ENCODE data around the gene UGT1A7.

Gene UGT1A7

GRCh38 chr2:233807966-233808935, 126.5 kb downstream of the UGT1A7 start (continued):
- TF ChIP-seq CREB5 (CRISPR knock-in tag; IDR thresholded peaks at IDR 0.05; ENCODE audit: low read depth) = no peak
- no peak for TF ChIP-seq ZC3H10 (CRISPR knock-in tag; IDR thresholded peaks at IDR 0.05)

- no peak for TF ChIP-seq BACH2 (CRISPR knock-in tag; IDR thresholded peaks at IDR 0.05; ENCODE audit: borderline replicate concordance)
- TF ChIP-seq PPARA (CRISPR knock-in tag; IDR thresholded peaks at IDR 0.05; ENCODE audit: borderline replicate concordance) = no peak
- TF ChIP-seq TSHZ2 (CRISPR knock-in tag; IDR thresholded peaks at IDR 0.05) = no peak
- TF ChIP-seq TCF4 (CRISPR knock-in tag; IDR thresholded peaks at IDR 0.05; ENCODE audit: borderline replicate concordance) = no peak
- no peak for TF ChIP-seq CREB5 (CRISPR knock-in tag; IDR thresholded peaks at IDR 0.05; ENCODE audit: low read depth)
- TF ChIP-seq ZNF565 (CRISPR knock-in tag; conservative IDR thresholded peaks at IDR 0.05; ENCODE audit: low read depth) = no peak
- no peak for TF ChIP-seq ARNTL (CRISPR knock-in tag; IDR thresholded peaks at IDR 0.05; ENCODE audit: borderline replicate concordance, low read depth)
- no peak for TF ChIP-seq OSR1 (CRISPR knock-in tag; IDR thresholded peaks at IDR 0.05)
- TF ChIP-seq ZNF8 (CRISPR knock-in tag; IDR thresholded peaks at IDR 0.05) = no peak
- no peak for TF ChIP-seq RARB (CRISPR knock-in tag; IDR thresholded peaks at IDR 0.05)
- TF ChIP-seq SNAI2 (CRISPR knock-in tag; IDR thresholded peaks at IDR 0.05) = no peak
- TF ChIP-seq TOX (CRISPR knock-in tag; IDR thresholded peaks at IDR 0.05; ENCODE audit: borderline replicate concordance) = no peak
- TF ChIP-seq ESRRG (CRISPR knock-in tag; IDR thresholded peaks at IDR 0.05) = no peak
- no peak for TF ChIP-seq ZC3H10 (CRISPR knock-in tag; IDR thresholded peaks at IDR 0.05)
- ATAC-seq = no peak
Observed at GRCh38 chr2:233810385-233810784, 128.7 kb downstream of the UGT1A7 start.

- TF ChIP-seq ZC3H10 (CRISPR knock-in tag; IDR thresholded peaks at IDR 0.05) (no peak), RARB (CRISPR knock-in tag; IDR thresholded peaks at IDR 0.05) (no peak), ZFP30 (CRISPR knock-in tag; IDR thresholded peaks at IDR 0.05) (no peak), ZNF8 (CRISPR knock-in tag; IDR thresholded peaks at IDR 0.05) (no peak), ZFP3 (CRISPR knock-in tag; IDR thresholded peaks at IDR 0.05) (no peak), ISL1 (CRISPR knock-in tag; IDR thresholded peaks at IDR 0.05) (no peak), ARNTL (CRISPR knock-in tag; IDR thresholded peaks at IDR 0.05; ENCODE audit: borderline replicate concordance, low read depth) (no peak), CSDC2 (CRISPR knock-in tag; IDR thresholded peaks at IDR 0.05) (no peak)
- ATAC-seq = no peak
Observed at GRCh38 chr2:233811087-233811486, 129.4 kb downstream of the UGT1A7 start.

GRCh38 chr2:233811732-233812131, 130.0 kb downstream of the UGT1A7 start:
- TF ChIP-seq ZC3H10 (CRISPR knock-in tag; IDR thresholded peaks at IDR 0.05) (no peak), TCF4 (CRISPR knock-in tag; IDR thresholded peaks at IDR 0.05; ENCODE audit: borderline replicate concordance) (no peak)
- no peak for ATAC-seq

- no peak for ATAC-seq
- no peak for TF ChIP-seq TOX (CRISPR knock-in tag; IDR thresholded peaks at IDR 0.05; ENCODE audit: borderline replicate concordance)
- no peak for TF ChIP-seq ZNF70 (CRISPR knock-in tag; IDR thresholded peaks at IDR 0.05)
- no peak for TF ChIP-seq ZFP30 (CRISPR knock-in tag; IDR thresholded peaks at IDR 0.05)
- TF ChIP-seq ESRRG (CRISPR knock-in tag; IDR thresholded peaks at IDR 0.05) = no peak
- TF ChIP-seq SNAI2 (CRISPR knock-in tag; IDR thresholded peaks at IDR 0.05) = no peak
- no peak for TF ChIP-seq GLIS3 (CRISPR knock-in tag; IDR thresholded peaks at IDR 0.05)
- TF ChIP-seq CSDC2 (CRISPR knock-in tag; IDR thresholded peaks at IDR 0.05) = no peak
- no peak for TF ChIP-seq PPARA (CRISPR knock-in tag; IDR thresholded peaks at IDR 0.05; ENCODE audit: borderline replicate concordance)
- TF ChIP-seq POU6F1 (CRISPR knock-in tag; IDR thresholded peaks at IDR 0.05; ENCODE audit: borderline replicate concordance, low read depth) = no peak
- no peak for TF ChIP-seq ZNF565 (CRISPR knock-in tag; conservative IDR thresholded peaks at IDR 0.05; ENCODE audit: low read depth)
- TF ChIP-seq ISL1 (CRISPR knock-in tag; IDR thresholded peaks at IDR 0.05) = no peak
- no peak for TF ChIP-seq TSHZ2 (CRISPR knock-in tag; IDR thresholded peaks at IDR 0.05)
Observed at GRCh38 chr2:233813236-233814055, 131.7 kb downstream of the UGT1A7 start.
